ENCODE data around the gene ROPN1L. TPM values are rescaled to one million over a fixed set of nuclear protein-coding genes. Genes with fewer than 3 reads are reported as not detected.
A peak's percentile ranks its signal among the peaks of the same experiment; 100 is the strongest.

Gene ROPN1L
- polyA plus RNA-seq (2013, experiment 1 of 2; ENCODE audit: insufficient read length) = not detected
- 0.29 TPM for polyA plus RNA-seq (2013, experiment 2 of 2; ENCODE audit: insufficient read length)

DNA sequence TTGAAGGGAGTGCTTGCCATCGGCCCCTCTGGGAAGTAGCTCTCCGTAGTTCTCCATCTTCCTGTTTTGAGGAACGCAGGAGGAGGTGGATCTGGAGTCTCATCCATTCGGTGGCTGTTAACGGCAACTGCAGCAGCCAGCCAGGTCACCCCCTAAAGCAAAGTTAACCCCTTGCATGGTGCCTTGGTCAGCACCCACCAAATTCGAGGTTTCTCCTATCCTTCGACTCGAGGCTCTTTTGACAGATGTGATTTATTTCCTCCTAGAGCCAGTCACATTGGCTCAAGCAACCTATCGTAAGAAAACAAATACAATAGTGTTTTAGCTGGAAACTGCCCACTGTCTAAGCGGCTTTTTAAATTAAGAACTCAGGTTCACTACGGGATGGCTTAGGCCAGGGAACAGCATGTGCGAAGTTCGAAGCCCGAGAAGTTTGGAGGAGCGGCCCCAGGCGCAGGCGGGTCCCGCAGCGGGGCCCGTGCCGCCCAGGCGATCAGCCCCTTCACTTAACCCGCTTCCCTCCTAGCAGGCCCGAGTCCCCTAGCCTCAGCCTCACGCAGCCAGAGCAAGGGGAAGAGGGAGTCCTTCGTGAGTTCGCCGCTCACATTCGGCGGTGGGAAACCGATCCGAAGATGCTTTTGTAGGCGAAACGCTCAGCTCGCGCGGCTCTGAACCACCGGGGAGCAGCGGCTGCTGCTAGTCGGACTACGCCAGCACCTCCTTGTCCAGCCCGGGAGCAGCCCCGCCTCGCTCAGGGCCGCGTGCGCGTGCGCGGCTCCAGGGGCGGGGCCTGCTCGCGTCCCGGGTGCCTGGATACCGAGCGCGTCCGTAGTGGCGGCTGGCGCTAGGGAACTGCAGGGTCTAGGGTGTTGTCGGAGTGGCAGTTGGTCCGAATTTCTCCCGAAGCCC lies at the start of gene ROPN1L:
TSS of gene ROPN1L (plus strand) at position 797 of the 909 bp plus-strand sequence. CDS start 289 bp downstream, outside the sequence.
- peak; percentile 84 for DNase-seq

DNA sequence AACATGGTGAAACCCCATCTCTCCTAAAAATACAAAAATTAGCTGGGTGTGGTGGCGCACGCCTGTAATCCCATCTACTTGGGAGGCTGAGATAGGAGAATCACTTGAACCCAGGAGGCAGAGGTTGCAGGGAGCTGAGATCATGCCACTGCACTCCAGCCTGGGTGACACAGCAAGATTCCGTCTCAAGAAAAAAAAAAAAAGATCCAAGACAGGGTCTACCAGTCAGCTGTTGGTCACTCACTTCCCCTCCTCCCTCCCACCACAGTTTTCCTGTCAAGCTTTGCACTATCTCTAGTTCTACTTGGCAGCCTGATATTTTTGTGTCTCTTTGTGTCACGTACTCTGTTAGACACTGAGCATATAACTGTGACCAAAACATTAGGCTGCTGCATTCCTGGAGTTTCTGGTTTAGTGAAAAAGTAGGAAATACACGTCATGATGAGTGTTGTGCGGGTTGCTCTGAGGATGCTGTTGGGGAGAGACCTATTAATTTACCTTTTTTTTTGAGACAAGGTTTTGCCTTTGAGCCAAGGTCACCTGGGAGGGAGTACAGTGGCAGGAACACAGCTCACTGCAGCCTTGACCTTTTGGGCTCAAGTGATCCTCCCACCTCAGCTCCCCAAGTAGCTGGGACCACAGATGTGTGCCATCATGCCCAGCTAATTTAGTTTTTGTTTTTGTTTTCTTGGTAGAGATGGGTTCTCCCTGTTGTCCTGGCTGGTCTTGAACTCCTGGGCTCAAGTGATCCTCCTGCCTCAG lies 48.9 kb upstream of the ROPN1L start:
- DNase-seq = peak; percentile 22

DNA sequence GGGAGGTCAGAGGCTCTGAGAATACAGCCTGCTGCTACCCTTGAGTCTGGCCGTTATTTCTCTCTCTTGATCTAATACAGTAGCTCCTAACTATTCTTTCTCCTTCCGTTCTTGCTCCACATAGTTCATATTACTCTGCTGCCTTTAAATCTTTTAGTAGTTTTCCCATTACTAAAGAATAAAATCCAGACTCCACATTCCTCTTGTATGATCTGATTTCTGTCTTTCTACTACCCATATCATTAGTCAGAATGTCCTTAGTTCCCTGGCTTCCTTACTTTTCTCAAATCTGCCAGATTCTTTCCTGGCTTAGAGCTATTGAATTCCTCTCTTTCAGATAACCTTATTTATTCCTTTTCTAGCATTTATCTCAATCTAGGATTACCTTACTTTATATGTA lies 48.2 kb upstream of the ROPN1L start:
- peak; percentile 46 for DNase-seq

DNA sequence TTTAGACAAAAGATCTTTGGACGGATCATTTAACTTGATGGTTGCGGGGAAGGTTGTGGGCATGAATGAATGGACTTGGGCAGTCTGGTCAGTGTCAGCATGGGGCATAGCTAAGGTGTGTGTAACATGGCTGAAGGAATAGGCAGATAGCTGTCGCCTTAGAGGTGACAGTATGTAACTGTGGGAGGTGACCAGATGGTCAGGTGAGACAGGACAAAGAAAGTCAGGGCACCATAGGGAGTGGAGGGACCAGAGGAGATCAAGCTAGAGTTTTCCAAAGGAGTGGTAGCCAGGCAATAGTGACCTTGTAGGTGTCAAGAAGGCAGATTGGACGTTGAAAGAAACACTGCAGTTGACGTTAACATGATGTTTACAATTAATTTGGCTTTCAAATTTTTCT lies 45.1 kb upstream of the ROPN1L start:
- no peak for DNase-seq

GRCh38 chr5:10399839-10400238 lies 41.8 kb upstream of the ROPN1L start:
- no peak for DNase-seq

- no peak for DNase-seq
Measured at GRCh38 chr5:10400411-10400810, 41.3 kb upstream of the ROPN1L start.

DNA sequence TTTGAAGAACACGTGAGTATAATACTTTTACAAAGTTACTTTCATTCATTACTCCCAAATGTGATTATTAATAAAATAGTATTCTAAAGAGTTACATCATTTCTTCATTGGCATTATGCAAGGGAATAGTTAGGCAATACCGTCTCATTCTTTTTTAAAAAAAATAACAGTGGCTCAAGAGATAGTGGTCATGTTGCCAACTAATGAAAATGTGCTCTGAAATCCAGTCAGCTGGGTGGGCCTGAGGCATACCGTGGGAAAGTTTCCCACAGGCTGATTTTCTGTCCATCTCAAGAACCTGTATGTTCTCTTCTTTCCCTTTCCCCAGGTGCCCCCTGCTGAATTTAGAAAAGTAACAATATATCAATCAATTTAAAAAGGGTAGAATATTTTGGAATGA lies 40.8 kb upstream of the ROPN1L start:
- DNase-seq = peak; percentile 20

GRCh38 chr5:10401498-10401897 lies 40.2 kb upstream of the ROPN1L start:
- no peak for DNase-seq

GRCh38 chr5:10403829-10404228 lies 37.9 kb upstream of the ROPN1L start:
- no peak for DNase-seq

GRCh38 chr5:10406651-10407050 lies 35.0 kb upstream of the ROPN1L start:
- peak; percentile 12 for DNase-seq

DNA sequence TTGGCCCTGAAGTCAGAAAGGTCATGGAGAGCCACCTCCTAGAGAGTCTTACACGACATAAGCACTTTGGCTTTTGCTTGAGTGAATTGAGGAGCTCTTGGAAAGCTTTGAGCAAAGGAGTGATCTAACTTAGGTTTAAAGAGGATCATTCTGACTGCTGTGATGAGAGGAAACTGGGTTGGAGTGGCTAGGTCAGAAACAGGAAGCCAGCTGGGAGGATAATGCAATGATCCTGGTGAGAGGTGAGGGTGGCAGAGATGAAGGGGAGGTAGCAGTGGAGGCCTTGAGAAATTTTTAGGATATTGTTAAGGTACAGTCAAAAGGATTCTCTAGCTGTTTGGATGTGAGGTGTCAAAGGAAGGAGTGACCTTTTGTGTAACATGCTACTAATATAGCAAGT lies 32.2 kb upstream of the ROPN1L start:
- no peak for DNase-seq

DNA sequence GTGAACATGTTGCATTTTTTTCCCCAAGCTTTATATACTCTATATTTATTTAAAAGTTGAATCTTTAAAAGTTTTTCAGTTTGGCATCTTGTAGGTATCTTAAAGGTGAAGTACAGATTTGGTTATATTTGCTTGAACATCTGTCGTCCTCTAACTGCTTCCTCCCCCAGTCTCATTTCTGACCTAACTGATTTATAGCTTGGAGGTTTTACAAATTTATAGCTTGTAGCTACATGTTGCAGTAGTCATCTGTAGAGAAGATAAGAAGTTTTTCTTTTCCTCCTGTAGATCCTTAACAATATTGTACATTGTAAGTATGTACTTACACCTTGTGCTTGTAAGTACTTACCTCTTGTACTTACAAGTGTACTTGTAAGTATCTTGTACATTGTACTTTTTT lies 31.0 kb upstream of the ROPN1L start:
- no peak for DNase-seq

DNA sequence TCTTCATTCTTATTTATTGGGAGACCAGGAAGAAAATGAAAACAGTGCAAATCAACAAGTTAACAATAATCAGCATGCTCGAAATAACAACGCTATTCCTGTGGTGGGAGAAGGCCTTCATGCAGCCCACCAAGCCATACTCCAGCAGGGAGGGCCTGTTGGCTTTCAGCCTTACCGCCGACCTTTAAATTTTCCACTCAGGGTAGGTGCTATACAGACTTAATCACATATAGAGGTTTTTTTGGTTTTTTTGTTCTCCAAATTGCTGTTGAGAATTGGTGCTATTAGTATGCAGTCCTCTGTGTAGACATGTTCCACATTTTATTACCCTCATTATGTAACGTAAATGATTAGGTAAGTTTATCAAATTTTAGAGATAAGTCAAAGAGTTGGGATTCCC lies 30.3 kb upstream of the ROPN1L start:
- DNase-seq = no peak

- no peak for DNase-seq
Measured at GRCh38 chr5:10416868-10417267, 24.8 kb upstream of the ROPN1L start.

DNA sequence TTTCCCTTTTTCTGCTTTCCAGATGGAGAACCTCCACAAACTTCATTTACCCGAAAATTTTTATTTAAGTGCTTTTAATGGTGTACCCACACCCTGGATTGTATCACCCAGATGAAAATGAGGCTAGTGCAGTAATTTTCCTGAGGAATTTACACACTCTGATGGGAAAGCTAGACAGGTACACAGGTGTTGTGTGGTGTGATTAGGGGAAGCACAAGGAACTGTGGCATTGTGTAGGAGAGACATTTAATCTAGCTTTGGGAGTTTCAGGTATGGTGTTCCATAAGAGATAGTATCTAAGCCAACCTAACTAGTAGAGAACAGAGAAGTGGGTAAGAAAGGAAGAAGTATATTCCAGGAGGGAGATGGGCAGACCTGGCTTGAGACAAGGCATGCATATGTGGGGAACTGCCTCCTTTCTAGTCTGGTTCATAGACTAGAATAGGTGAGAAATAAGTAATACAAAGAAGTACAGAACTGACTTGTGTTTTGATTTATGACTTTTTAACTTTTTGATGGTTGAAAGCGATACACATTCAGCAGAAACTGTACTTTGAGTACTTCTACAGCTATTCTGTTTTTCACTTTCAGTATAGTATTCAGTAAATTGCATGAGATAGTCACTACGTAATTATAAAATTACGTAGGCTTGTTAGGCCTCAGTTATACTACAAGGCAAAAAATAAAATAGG lies 22.9 kb upstream of the ROPN1L start:
- DNase-seq = no peak

- no peak for DNase-seq
Measured at GRCh38 chr5:10420468-10420867, 21.2 kb upstream of the ROPN1L start.

DNA sequence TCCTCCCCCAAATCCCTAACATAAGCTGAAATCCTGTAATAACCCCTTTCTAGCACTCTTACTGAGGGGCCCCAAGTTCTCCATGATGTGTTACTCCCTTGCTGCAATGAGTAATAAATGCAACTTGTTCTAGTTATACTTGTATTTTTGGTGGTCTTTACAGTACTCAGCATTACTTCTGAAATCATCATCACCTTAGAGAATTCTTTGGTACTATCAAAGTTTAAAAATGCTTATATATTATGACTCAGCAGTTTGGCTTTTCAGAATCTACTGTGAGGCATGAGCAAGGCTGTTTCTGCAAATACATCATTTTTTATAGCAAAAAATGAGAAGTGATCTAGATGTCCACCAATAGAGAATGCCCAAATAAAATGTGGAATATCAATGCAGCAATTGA lies 20.7 kb upstream of the ROPN1L start:
- peak; percentile 56 for DNase-seq

DNA sequence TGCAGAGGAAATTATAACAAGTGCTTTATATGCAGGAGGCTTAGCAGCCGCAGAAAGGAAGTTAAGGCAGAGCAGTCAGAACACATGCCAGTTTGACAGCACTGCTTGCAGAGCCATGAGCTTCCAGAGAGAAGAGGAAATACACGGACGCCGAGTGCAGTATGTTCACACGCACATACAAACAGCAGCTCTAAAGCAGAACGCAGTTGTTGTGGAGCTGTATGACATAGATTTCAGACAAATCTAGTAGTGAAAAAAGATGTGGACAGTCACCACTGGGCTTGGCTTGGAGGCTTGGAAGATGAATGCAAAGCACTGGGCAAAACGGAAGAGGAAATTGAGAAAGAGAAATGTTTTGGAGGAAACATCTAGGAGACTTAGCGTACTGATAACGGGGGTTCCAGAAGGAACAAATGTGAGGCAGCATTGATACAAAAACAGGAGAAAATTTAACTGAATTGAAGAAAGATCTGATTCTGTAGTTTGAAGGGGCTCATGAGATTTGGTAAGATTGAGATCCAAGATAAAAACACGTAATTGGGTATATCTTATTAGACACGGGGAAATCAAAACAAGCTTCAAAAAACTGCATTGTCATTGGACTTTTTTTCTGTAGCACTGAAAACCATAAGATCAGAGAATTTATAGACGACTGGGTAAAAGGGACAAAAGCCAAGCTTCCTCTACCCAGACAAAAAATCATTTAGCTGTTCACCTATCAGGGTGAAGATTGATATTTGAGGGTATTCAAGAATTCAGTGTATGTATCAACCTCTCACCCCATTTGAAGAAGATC lies 19.6 kb upstream of the ROPN1L start:
- DNase-seq = no peak

DNA sequence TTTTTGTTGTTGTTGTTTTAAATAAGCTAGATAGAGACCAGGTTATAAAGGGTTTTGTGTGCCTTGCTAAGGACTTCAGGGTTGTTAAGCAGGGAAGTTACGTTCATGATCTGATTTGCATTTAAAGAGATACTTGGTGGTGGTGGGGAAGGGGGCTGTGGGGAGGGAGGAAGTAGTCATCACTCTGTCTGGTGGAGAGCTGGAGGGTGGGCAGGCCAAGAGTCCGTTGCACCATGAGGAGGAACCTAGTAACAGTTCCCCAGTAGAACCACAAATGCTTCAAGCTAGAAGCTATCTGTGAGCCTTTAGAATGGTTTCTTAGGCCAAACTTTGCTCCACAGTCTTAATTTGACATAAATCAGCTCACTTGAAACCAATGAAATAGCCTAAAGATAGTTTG lies 18.7 kb upstream of the ROPN1L start:
- DNase-seq = no peak

DNA sequence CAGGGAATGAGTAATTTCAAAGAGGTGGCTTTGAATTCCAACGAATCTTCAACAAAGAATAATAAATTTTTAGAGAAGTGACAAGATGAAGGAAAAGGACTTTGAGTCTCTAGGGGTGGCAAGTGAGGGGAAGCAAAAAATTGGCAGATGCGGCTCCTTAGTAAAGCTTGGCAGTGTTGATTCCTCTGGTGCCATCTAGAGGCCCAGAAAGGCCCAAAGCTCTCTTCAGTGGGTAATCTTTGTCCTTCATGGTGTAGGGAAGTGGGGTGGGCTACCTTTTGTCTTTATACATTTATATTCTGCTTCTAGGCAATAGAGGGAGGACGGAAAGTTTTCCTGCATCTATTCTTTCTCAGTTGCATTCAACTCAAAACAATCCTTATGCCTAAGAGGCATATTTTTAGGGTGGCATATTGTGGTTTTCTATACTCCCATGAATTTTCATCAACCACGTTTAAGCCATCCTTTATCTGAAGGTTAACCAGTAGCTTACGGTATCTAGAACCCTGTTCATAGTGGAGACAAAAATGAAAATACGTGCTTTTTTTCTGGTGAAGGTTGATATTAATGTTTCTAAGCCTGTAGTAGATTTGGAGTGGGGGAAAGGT lies 17.5 kb upstream of the ROPN1L start:
- peak; percentile 47 for DNase-seq

GRCh38 chr5:10427201-10427600 lies 14.5 kb upstream of the ROPN1L start:
- no peak for DNase-seq

DNA sequence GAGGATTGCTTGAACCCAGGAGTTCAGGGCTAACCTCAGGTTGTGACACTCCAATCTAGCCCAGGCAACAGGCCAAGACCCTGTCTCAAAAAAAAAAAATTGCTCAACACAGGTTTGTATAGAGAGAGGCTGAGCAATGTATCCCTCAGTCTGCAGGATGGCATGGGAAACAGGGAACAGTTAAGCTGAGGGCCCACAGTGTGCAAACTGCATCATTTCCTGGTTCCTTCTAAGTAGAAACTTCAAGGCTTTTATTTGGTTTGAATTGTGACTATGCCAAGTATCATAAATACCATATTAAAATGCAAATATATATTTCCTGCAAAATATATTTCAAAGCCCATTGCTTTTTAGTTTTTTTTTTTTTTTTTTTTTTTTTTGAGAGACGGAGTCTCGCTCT lies 13.7 kb upstream of the ROPN1L start:
- no peak for DNase-seq
